WTC11 (cell line): ENCODE measurements around the gene SYT8.

Experiments used
- ARID4B ChIP-seq: sonication (generic); formaldehyde crosslinking; IDR thresholded peaks from 2 replicates; pipeline ENCODE4 v1.8.0; 2023; ENCODE audit warnings: missing genetic modification reagents, mild to moderate bottlenecking, borderline replicate concordance
- CTCF ChIP-seq: fragments of 200-600 bp; IDR thresholded peaks from 2 replicates; pipeline ENCODE4 v1.8.0; 2022; ENCODE audit warnings: antibody characterized with exemption
- ELF4 ChIP-seq: sonication (generic); formaldehyde crosslinking; IDR thresholded peaks from 2 replicates; pipeline ENCODE4 v1.8.1; 2022; ENCODE audit warnings: low read depth, mild to moderate bottlenecking, moderate library complexity, missing genetic modification reagents
- ETV6 ChIP-seq: sonication (generic); formaldehyde crosslinking; IDR thresholded peaks from 2 replicates; pipeline ENCODE4 v1.8.1; 2022; ENCODE audit warnings: mild to moderate bottlenecking, missing genetic modification reagents
- FOXP1 ChIP-seq: sonication (generic); formaldehyde crosslinking; IDR thresholded peaks from 2 replicates; pipeline ENCODE4 v1.8.0; 2022; ENCODE audit warnings: missing genetic modification reagents, mild to moderate bottlenecking, moderate library complexity, borderline replicate concordance
- HMGA2 ChIP-seq: fragments of 250-450 bp; sonication (Bioruptor Pico); IDR thresholded peaks from 2 replicates; pipeline ENCODE4 v1.4.0; 2021; ENCODE audit warnings: mild to moderate bottlenecking, moderate library complexity
- NFYB ChIP-seq: sonication (generic); formaldehyde crosslinking; conservative IDR thresholded peaks from 2 replicates; pipeline ENCODE4 v1.8.0; 2022; ENCODE audit warnings: low read depth, missing genetic modification reagents
- NR2C2 ChIP-seq: sonication (generic); formaldehyde crosslinking; IDR thresholded peaks from 2 replicates; pipeline ENCODE4 v1.8.0; 2022; ENCODE audit warnings: mild to moderate bottlenecking, missing genetic modification reagents
- USF2 ChIP-seq: sonication (generic); formaldehyde crosslinking; IDR thresholded peaks from 2 replicates; pipeline ENCODE4 v1.8.1; 2023; ENCODE audit warnings: mild to moderate bottlenecking, missing genetic modification reagents, moderate library complexity
- ZBTB21 ChIP-seq: sonication (generic); formaldehyde crosslinking; IDR thresholded peaks from 2 replicates; pipeline ENCODE4 v1.8.1; 2023; ENCODE audit warnings: mild to moderate bottlenecking, missing genetic modification reagents, borderline replicate concordance

GRCh38 chr11:1835671-1836010 lies 851 bp downstream of the SYT8 start:
- TF ChIP-seq CTCF (no peak), ELF4 (no peak), ZBTB21 (CRISPR knock-in tag) (no peak), HMGA2 (CRISPR knock-in tag) (no peak), USF2 (no peak), NR2C2 (CRISPR knock-in tag) (no peak), NFYB (no peak), FOXP1 (CRISPR knock-in tag) (no peak), ARID4B (CRISPR knock-in tag) (no peak), ETV6 (CRISPR knock-in tag) (no peak)
